IPS-18c (cell line): ENCODE measurements around the gene SYTL2.

Experiments used
- H3K4me3 ChIP-seq: 2 replicates; pipeline ENCODE4 v1.7.0; 2013; ENCODE audit warnings: low read depth, mild to moderate bottlenecking, low read length, moderate library complexity; ENCODE audit not compliant: insufficient read depth
- H3K9me3 ChIP-seq: one replicate; pipeline ENCODE4 v1.6.1; 2013; ENCODE audit warnings: mild to moderate bottlenecking, low read length, moderate library complexity; ENCODE audit not compliant: control insufficient read depth, insufficient read depth

The SYTL2 gene

DNA sequence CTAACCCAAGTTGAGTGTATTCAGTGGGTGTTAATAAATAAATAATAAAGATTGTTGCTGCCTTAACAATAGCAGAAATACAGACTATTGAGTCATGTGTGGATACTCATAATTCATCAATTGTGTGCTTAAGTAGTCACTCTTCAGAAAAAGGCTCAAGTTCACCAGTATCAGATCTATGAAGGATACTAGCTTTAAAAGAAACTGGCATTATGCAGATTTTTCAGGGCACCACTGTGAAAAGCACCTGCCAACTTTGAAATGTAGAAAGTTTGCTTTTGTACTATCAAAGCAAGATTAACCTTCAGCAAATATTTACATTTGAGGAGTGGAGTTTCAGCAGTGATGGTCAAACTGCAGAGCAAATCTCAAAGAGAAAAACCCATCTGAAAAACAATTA lies 20.1 kb upstream of the SYTL2 start:
- no peak overlapping the region for H3K4me3 ChIP-seq
- no peaks in the 10 kb centered on the region for H3K9me3 ChIP-seq

DNA sequence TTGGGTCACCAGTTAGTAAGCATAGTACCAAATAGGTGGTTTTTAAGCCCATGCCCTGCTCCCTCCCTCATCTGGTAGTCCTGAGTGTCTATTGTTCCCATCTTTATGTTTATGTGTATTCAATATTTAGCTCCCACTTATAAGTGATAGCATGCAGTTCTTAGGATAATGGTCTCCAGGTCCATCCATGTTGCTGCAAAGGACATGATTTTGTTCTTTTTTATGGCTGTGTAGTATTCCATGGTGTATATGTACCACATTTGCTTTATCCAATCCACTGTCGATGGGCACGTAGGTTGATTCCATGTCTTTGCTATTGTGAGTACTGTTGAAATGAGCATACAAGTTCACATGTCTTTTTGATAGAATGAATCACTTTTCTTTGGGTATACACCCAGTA lies 18.2 kb upstream of the SYTL2 start:
- Histone ChIP-seq H3K4me3 (no peak overlapping the region), H3K9me3 (no peaks in the 10 kb centered on the region)

DNA sequence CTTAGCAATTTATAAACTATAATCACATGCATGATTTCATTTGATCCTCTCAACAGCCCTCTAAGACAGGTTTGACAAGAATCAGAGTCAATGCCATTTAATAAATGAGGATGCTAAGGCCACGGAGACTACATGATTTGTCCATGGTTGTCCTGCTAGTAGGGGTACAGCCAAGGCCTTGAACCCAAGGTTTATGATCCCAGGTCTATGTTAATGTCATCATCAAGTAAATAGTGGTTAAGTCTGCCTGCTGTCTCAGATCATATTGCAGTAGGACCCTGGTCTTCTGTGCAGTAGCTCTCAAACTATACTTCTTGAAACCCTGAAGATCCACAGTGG lies 17.7 kb upstream of the SYTL2 start:
- Histone ChIP-seq H3K9me3 (no peaks in the 10 kb centered on the region), H3K4me3 (no peak overlapping the region)

DNA sequence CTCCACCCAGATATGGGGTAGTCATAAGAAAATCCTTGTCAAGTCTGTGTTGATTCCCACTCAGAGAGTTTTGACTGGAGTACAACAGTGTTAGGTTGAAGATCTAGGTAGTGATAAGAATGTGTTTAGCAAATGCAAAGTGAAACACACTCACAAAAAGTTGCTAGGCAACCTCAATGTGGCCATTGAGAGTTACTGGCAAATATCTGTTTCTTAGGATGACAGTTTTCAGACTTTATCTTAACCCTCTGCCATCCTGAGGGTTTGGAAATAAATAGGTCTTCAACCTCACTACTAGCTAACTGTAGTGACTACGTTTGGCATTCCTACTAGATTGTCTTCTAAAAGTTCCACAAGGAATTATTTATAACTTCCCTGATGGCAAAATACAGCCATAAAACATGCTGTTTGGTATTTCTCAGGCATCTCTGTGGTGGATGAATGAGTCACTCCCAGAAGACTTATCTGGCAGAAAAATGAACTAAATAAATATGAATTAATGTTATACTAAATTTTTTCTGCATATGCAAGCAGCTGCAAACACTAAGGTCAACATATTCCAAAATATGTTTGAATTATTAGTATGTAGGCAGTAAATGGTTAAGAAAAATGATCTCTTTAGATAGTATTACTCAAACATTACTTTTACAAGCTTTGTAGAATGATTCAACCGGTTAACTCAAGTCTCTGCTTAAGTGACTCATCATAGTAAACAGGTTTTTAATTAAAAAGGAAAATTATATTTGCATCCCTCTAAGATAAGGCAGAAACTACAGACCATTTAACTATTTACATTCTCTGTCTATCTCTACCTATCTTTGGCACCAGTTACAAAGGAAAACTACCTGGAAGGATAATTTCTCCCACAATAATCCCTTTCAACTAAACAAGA lies 17.1 kb upstream of the SYTL2 start:
- Histone ChIP-seq H3K9me3 (no peaks in the 10 kb centered on the region), H3K4me3 (no peak overlapping the region)

DNA sequence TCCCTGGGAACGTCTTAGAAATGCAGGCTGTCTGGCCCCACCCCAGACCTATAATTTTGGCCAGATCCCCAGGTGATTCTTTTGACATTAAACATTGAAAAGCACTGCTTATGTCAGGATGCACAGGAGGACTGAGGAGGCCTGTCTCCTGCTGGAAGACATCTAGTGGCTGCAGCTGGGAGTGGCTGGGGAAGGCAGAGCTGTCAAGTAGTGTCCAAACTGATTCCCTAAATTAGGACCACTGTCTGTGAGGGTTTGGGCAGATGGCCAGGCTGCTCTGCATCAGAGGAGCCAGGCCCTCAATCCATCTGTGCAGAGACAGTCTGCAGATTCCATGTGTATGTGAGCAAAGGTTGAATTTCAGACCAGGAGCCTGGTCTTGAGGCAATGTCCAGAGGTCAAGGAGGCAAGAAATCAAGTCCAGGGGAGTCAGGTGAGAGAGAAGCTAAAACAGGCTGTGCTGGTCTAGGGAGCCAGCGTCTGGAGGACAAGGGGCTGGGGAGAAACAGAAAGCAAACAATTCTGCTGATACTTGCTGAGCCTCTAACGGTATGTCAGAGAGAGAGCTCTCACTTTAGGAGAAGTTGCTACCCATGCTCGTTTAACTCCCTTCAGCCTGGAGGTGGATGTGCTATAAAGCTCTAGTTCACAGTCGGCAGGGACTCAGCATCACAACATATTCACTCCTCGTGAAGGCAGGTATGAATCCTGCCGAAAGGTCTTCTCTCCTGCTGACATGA lies 15.3 kb upstream of the SYTL2 start:
- H3K9me3 ChIP-seq = no peaks in the 10 kb centered on the region
- no peak overlapping the region for H3K4me3 ChIP-seq

DNA sequence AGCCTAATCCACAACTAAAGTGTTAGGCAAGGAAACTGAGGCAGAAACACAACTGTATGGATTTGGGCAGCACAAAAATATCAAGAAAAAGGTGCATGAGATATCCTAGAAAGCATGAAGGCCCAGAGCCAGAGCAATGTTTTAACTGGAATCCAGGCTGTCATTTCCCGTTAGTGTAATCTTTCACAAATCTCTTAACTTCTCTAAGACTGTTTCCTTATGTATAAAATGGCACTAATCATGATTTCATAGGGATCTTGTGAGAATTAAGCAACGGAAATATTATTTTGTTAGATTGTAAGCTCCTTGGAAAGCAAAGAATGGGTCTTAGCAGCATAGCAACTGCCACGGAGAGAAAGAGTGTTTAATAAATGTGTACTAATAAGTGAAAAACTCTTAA lies 14.7 kb upstream of the SYTL2 start:
- H3K4me3 ChIP-seq = no peak overlapping the region
- no peaks in the 10 kb centered on the region for H3K9me3 ChIP-seq

DNA sequence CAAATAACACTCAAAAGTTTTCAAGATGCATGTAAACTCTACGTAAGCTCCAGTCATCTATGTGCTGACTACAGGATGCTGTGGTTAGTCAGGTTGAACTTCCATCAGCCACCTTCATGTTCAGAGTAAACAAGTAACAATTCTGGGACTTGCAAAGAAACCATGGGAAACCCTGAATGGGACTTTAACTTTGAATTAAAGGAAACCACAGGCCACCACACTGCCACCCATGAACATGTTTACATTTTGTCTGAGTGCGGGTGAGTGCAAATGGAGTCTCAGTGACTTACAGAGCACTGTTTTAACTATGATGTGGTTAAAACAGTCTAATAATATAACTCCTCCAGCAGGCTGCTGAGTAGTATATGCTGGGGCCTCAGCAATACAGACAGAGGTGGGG lies 12.9 kb upstream of the SYTL2 start:
- H3K4me3 ChIP-seq = no peak overlapping the region
- no peaks in the 10 kb centered on the region for H3K9me3 ChIP-seq

DNA sequence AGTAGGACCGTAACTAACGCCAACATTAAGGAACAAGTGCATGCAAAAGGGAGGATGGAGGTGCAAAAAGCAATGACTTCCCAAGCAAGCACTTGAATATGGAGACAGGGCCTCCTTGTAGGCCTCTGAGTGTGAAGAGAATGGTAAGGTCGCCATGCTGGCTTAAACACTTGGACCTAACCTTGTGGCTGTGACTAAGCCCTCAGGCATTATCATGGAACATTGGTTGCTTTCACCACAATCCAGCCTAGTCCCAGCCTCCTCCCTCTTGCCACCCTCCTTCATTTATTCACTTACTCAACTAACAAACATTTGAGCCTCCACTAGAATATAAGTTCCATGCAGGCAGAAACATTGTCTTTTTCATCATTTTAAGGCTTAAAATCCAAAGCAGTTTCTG lies 11.9 kb upstream of the SYTL2 start:
- H3K9me3 ChIP-seq = no peaks in the 10 kb centered on the region
- no peak overlapping the region for H3K4me3 ChIP-seq

DNA sequence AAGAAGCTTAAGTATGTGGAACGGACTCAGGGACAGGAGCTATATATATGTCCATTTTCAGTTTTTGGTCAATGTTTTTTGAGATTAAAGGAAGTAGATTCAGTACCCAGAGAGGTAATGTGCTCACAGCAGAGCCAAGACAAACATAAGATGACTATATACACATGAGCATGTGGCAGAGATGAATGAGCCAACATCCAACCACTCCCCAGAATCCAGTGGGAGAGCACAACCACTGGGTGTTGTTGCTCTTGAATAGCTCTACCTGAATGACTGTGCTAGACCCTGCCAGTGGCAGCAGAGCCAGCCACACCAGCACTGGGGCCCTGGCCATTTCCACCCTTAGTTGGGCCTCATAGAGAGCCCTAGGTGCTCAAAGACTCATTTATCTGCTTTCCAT lies 10.7 kb upstream of the SYTL2 start:
- H3K4me3 ChIP-seq = no peak overlapping the region

DNA sequence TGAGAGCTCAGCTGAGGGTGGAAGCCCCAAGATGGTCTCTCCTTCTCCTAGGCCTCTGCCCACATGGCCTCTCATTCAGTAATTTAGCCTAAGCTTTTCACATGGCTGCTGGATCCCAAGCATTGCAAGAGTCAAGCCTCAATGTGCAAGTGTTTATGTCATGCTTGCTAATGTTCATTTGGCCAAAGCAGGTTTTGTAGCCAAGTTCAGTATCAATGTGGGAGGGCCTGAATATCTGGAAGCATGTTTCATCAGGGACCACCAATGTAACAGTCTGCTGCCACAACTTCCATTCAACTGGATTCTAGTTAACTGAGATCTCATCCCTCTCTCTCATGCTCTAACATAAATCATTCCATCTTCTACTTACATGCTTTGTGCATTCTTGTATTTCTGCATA lies 8.5 kb upstream of the SYTL2 start:
- Histone ChIP-seq H3K9me3 (no peaks in the 10 kb centered on the region), H3K4me3 (no peak overlapping the region)

More for the DNA sequence above, 10.7 kb upstream of the SYTL2 start:
- H3K9me3 ChIP-seq = no peaks in the 10 kb centered on the region

DNA sequence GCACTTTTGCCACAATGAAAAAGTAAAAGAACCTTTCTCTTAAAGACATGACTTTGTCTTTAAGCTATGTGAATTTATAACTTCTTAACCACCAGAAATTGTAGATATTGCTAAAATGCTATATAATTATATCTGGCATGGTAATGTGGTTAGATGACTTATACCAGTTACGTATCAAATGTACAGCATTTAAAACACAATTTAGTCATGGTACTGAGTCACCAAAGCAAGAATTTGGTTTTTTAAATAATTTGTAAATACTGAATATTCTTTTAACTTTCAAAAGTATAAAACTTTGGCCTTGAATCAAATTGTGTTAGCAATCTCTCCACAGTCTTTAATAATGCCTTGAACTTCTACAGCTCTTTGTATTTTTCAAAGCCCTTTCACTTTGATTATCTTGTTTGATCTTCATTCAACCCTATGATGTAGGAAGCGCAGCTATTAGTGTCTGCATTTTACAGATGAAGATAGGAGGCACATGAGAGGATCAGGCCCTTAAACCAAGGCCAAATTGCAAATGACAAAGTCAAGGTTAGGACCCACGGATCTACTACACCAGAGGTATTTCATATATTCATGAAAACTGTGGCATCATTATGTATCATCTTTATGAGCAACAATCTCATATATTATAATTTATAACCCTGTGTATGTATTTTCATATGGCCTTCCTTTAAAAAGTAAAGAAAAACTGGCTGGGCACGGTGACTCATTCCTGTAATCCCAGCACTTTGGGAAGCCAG lies 4.4 kb upstream of the SYTL2 start:
- H3K9me3 ChIP-seq = no peaks in the 10 kb centered on the region
- H3K4me3 ChIP-seq = no peak overlapping the region

DNA sequence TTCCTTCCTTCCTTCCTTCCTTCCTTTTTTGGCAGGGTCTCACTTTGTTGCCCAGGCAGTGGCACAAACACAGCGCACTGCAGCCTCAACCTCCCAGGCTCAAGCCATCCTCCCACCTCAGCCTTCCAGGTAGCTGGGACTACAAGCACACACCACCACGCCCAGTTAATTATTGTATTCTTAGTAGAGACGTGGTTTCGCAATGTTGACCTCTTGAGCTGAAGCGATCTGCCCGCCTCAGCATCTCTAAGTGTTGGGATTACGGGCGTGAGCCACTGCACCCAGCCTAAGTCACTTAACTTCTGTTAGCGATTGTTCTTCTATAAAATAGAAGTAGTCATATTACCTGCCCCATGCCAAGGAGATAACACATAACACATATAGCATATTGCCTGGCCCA lies 2.8 kb upstream of the SYTL2 start:
- Histone ChIP-seq H3K4me3 (no peak overlapping the region), H3K9me3 (no peaks in the 10 kb centered on the region)

DNA sequence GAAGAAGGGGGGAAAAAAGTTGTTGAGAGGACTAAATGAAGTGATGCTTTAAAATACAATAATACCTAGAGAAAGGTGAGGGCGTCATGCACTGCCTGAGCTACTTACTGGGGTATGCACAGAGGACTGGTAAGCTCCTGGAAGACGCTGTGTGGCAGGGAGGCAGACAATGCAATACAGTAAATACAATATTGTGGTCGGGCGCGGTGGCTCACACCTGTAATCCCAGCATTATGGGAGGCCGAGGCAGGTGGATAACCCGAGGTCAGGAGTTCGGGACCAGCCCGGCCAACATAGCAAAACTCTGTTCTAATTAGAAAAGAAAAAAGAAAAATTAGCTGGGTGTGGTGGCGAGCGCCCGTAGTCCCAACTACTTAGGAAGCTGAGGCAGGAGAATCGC lies 683 bp upstream of the SYTL2 start:
- H3K9me3 ChIP-seq = no peaks in the 10 kb centered on the region
- peak overlapping the region; percentile 61 for H3K4me3 ChIP-seq

DNA sequence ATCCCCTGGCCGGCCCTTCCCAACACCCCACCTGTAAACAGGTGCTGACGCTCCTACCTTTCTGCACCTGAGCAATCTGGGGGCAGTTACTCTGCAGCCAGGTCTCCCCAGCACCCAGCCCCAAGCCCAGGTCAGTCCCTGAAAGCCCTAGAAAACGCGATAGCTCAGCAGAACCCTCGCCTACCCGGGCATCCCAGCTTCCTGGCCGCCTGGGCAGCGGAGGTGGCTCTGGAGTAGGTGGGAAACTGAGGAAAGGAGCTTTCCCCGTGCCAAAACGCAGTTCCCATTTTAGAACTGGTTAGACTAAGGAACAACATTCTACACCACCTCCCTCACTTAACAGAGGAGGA lies 445 bp downstream of the SYTL2 start:
- peak overlapping the region; percentile 61 for H3K4me3 ChIP-seq

DNA sequence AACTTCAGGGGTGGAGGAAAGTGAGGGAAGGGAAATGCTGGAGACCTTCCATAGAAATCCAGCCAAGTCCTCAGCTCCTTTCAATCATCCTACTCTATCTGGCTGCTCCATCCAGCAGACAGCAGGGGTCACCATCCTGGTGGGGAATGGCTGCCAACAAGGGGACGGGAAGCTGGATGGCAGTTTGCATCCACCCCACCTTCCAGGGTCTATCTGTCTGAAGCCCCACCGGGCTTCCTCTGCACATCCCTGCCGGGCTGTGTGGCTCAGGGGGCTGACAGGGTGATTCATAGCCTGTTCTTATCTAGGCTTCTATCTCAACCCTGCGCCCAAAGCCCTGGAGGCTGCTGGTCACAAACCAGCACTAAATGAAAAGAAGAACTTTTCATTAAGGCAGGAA lies 1.1 kb downstream of the SYTL2 start:
- Histone ChIP-seq H3K9me3 (no peaks in the 10 kb centered on the region), H3K4me3 (peak overlapping the region; percentile 61)

More for the DNA sequence above, 445 bp downstream of the SYTL2 start:
- H3K9me3 ChIP-seq = no peaks in the 10 kb centered on the region

DNA sequence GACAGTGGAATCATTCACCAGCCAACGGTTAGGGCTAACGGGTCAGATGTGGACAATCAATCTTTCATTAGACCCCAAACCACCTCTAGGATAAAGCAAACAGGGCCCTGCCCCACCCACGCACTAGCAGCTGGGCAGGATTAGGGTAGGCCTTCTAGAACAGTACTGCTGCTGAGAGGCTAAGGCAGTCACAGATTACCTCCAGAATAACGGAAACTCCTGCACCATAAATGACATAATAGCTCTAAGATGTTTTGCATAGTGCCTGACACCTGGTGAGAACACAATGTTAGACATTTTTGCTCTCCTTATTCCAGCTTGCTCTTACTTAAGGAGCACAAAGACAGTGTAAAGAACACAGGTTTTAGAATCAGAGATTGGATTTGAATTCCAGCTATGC lies 1.8 kb downstream of the SYTL2 start:
- Histone ChIP-seq H3K4me3 (no peak overlapping the region), H3K9me3 (no peaks in the 10 kb centered on the region)

DNA sequence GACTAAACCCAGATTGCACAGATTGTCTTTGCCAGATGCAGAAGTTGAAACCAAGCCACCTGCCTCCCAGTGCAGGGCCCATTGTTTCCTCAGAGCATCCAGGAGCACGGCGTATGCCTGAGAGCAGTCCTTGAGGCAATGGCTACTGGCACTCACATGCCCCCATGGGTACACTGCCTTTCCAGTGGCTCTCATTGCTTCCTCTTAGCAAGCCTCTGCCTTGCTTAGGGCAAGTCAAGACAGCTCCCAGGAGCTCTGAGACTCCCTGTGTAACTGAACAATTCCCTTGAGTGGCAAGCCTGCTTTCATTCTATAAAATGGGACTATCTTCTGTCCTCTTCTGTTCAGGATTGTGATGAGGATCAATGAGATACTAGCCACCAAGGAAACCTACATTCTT lies 4.1 kb downstream of the SYTL2 start:
- no peaks in the 10 kb centered on the region for H3K9me3 ChIP-seq
- no peak overlapping the region for H3K4me3 ChIP-seq

DNA sequence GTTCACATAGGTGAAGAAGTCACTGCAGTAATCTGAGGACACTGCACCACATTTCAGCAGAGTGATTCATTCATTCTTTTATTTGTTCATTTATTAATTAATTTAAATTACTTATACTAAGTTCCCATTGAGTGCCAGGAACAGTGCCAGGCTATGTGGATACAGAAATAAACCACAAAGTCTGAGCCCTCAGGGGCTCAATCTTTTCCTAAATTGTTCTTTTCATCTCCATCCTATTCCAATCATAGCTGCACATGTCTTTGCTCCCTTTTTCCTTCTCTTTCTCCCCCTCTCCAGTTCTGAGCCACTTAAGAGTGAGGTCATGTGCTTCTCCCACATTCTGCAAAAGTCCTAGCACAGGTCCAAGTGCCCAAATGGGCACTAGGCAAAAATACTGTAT lies 4.9 kb downstream of the SYTL2 start:
- H3K9me3 ChIP-seq = no peaks in the 10 kb centered on the region
- H3K4me3 ChIP-seq = no peak overlapping the region
